WTC11 (cell line): ENCODE data around the gene RMC1. TPM values are rescaled to one million over a fixed set of nuclear protein-coding genes. Genes with fewer than 3 reads are reported as not detected.

Experiments
- ATAC-seq: fragments of 200-7000 bp; cut with Tn5 transposase; 2 replicates; pipeline ENCODE4 v1.10.0; 2021; ENCODE audit warnings: mild to moderate bottlenecking, moderate library complexity
- CTCF ChIA-PET: fragments of 300-600 bp; sonication (Branson Sonifier 250); formaldehyde crosslinking; loops from one replicate; lab custom pipeline; 2021; ENCODE audit warnings: antibody characterized with exemption; lab: Charles Lee
- POLR2A ChIA-PET: fragments of 350-600 bp; sonication (Branson Sonifier 250); formaldehyde crosslinking; loops from one replicate; lab custom pipeline; 2021; ENCODE audit warnings: antibody characterized with exemption; lab: Charles Lee
- DNase-seq: peaks from one replicate; pipeline ENCODE4 v3.0.0; 2021; ENCODE audit warnings: low spot score
- H3K27ac Mint-ChIP-seq: 2 replicates; pipeline ENCODE4 v1.8.0; 2021; ENCODE audit warnings: mixed read lengths
- H3K27me3 Mint-ChIP-seq: 2 replicates; pipeline ENCODE4 v1.8.0; 2021; ENCODE audit warnings: low read depth, mild to moderate bottlenecking, moderate library complexity, mixed read lengths
- H3K36me3 Mint-ChIP-seq: 2 replicates; pipeline ENCODE4 v1.8.0; 2021; ENCODE audit warnings: mixed read lengths
- H3K4me1 Mint-ChIP-seq: 2 replicates; pipeline ENCODE4 v1.8.0; 2022; ENCODE audit warnings: mixed read lengths
- H3K4me3 Mint-ChIP-seq: 2 replicates; pipeline ENCODE4 v1.8.0; 2021; ENCODE audit warnings: mild to moderate bottlenecking, moderate library complexity, mixed read lengths
- H3K9me3 Mint-ChIP-seq: 2 replicates; pipeline ENCODE4 v1.8.0; 2021; ENCODE audit warnings: mixed read lengths
- AFF4 ChIP-seq: sonication (generic); formaldehyde crosslinking; IDR thresholded peaks from 2 replicates; pipeline ENCODE4 v1.8.1; 2023; ENCODE audit warnings: mild to moderate bottlenecking, missing genetic modification reagents, borderline replicate concordance
- CDX4 ChIP-seq: fragments of 250-450 bp; sonication (Bioruptor Pico); IDR thresholded peaks from 2 replicates; pipeline ENCODE4 v1.9.0; 2021; ENCODE audit warnings: moderate library complexity, mild to moderate bottlenecking, inconsistent platforms, borderline replicate concordance
- CREM ChIP-seq: sonication (generic); formaldehyde crosslinking; IDR thresholded peaks from 2 replicates; pipeline ENCODE4 v1.8.1; 2022; ENCODE audit warnings: mild to moderate bottlenecking, missing genetic modification reagents, moderate library complexity
- E2F4 ChIP-seq: sonication (generic); formaldehyde crosslinking; IDR thresholded peaks from 2 replicates; pipeline ENCODE4 v1.8.1; 2022; ENCODE audit warnings: low read depth, mild to moderate bottlenecking, moderate library complexity, missing genetic modification reagents, borderline replicate concordance
- FOXJ3 ChIP-seq: sonication (generic); formaldehyde crosslinking; IDR thresholded peaks from 2 replicates; pipeline ENCODE4 v1.9.0; 2021; ENCODE audit warnings: missing genetic modification reagents, mild to moderate bottlenecking, borderline replicate concordance
- GABPB1 ChIP-seq: sonication (generic); formaldehyde crosslinking; IDR thresholded peaks from 2 replicates; pipeline ENCODE4 v1.8.1; 2023; ENCODE audit warnings: mild to moderate bottlenecking, missing genetic modification reagents
- IRF1 ChIP-seq: sonication (generic); formaldehyde crosslinking; IDR thresholded peaks from 2 replicates; pipeline ENCODE4 v1.8.0; 2023; ENCODE audit warnings: missing genetic modification reagents
- JUN ChIP-seq: sonication (generic); formaldehyde crosslinking; IDR thresholded peaks from 2 replicates; pipeline ENCODE4 v1.8.0; 2023; ENCODE audit warnings: mild to moderate bottlenecking, missing genetic modification reagents
- MYBL2 ChIP-seq: sonication (generic); formaldehyde crosslinking; IDR thresholded peaks from 2 replicates; pipeline ENCODE4 v1.8.1; 2023; ENCODE audit warnings: mild to moderate bottlenecking, moderate library complexity, missing genetic modification reagents
- NFE2L1 ChIP-seq: sonication (generic); formaldehyde crosslinking; IDR thresholded peaks from 2 replicates; pipeline ENCODE4 v1.8.1; 2023; ENCODE audit warnings: missing genetic modification reagents
- RELA ChIP-seq: sonication (generic); formaldehyde crosslinking; IDR thresholded peaks from 2 replicates; pipeline ENCODE4 v1.8.1; 2022; ENCODE audit warnings: missing genetic modification reagents, mild to moderate bottlenecking, borderline replicate concordance
- SMAD4 ChIP-seq: sonication (generic); formaldehyde crosslinking; IDR thresholded peaks from 2 replicates; pipeline ENCODE4 v1.8.0; 2022; ENCODE audit warnings: mild to moderate bottlenecking, missing genetic modification reagents
- SOX15 ChIP-seq: fragments of 250-450 bp; sonication (Bioruptor Pico); IDR thresholded peaks from 2 replicates; pipeline ENCODE4 v1.9.0; 2021; ENCODE audit warnings: mild to moderate bottlenecking
- STAT6 ChIP-seq: sonication (generic); formaldehyde crosslinking; conservative IDR thresholded peaks from 2 replicates; pipeline ENCODE4 v1.8.1; 2023; ENCODE audit warnings: mild to moderate bottlenecking, low read depth, missing genetic modification reagents, moderate library complexity
- USF1 ChIP-seq: sonication (generic); formaldehyde crosslinking; IDR thresholded peaks from 2 replicates; pipeline ENCODE4 v1.8.0; 2022; ENCODE audit warnings: mild to moderate bottlenecking, missing genetic modification reagents
- ZBTB21 ChIP-seq: sonication (generic); formaldehyde crosslinking; IDR thresholded peaks from 2 replicates; pipeline ENCODE4 v1.8.1; 2023; ENCODE audit warnings: mild to moderate bottlenecking, missing genetic modification reagents, borderline replicate concordance
- ZBTB43 ChIP-seq: sonication (generic); formaldehyde crosslinking; IDR thresholded peaks from 2 replicates; pipeline ENCODE4 v1.8.1; 2023; ENCODE audit warnings: mild to moderate bottlenecking, missing genetic modification reagents
- ZMAT4 ChIP-seq: fragments of 250-450 bp; sonication (Bioruptor Pico); IDR thresholded peaks from 2 replicates; pipeline ENCODE4 v1.9.0; 2021; ENCODE audit warnings: mild to moderate bottlenecking
- ZNF263 ChIP-seq: sonication (generic); formaldehyde crosslinking; IDR thresholded peaks from 2 replicates; pipeline ENCODE4 v1.8.1; 2022; ENCODE audit warnings: low read depth, mild to moderate bottlenecking, moderate library complexity, missing genetic modification reagents
- total RNA-seq: library from RNA; stranded (reverse); gene quantifications from 3 replicates; pipeline ENCODE4 v1.2.3, GENCODE V29; 2021

Gene RMC1
- total RNA-seq, 1 experiment from 2014 or later, result 15.6 TPM

GRCh38 chr18:23498117-23498516 lies 5.2 kb upstream of the RMC1 start:
- Mint-ChIP-seq H3K4me1 (peaks cover 9% of the 10 kb centered on the region), H3K27me3 (peaks cover 3% of the 10 kb centered on the region; the same call in 1 of the 2 replicates), H3K27ac (no peak overlapping the region), H3K36me3 (no peaks in the 10 kb centered on the region), H3K4me3 (no peak overlapping the region), H3K9me3 (no peaks in the 10 kb centered on the region)
- no peak for ATAC-seq
- POLR2A ChIA-PET, result no interaction called here
- TF ChIP-seq ZNF263, result no peak
- TF ChIP-seq SMAD4 (CRISPR knock-in tag), result no peak
- no peak for TF ChIP-seq ZBTB43 (CRISPR knock-in tag)
- TF ChIP-seq CREM (CRISPR knock-in tag), result no peak
- TF ChIP-seq MYBL2, result no peak
- no peak for TF ChIP-seq GABPB1
- TF ChIP-seq JUN (CRISPR knock-in tag), result no peak
- no peak for TF ChIP-seq STAT6 (CRISPR knock-in tag)
- TF ChIP-seq NFE2L1 (CRISPR knock-in tag), result no peak
- no peak for TF ChIP-seq ZMAT4
- no peak for TF ChIP-seq RELA (CRISPR knock-in tag)
- no peak for TF ChIP-seq E2F4 (CRISPR knock-in tag)
- no peak for TF ChIP-seq IRF1 (CRISPR knock-in tag)
- no peak for TF ChIP-seq SOX15 (CRISPR knock-in tag)
- TF ChIP-seq AFF4 (CRISPR knock-in tag), result no peak
- no peak for TF ChIP-seq USF1 (CRISPR knock-in tag)
- TF ChIP-seq FOXJ3 (CRISPR knock-in tag), result no peak
- no peak for TF ChIP-seq CDX4
- no peak for TF ChIP-seq ZBTB21 (CRISPR knock-in tag)
- CTCF ChIA-PET, result interaction anchor here (0.5 to 2.5 kb wide), 42 partner anchors 8 to 684 kb away, joined by 3 to 34 read pairs (median 4); partner anchors contain the start of gene RIOK3
- DNase-seq, result no peak
